EH (cell line): ENCODE data around the gene PTPN2.
"Not testable (repeated sequence)": the region's sequence is repeated elsewhere in the genome, so short reads cannot be mapped to it uniquely, and the experiment has no call there.

Experiments
- DNase-seq: peaks from one replicate; pipeline ENCODE4 v3.0.0-alpha.2; 2015; ENCODE audit warnings: low read depth

Gene PTPN2

DNA sequence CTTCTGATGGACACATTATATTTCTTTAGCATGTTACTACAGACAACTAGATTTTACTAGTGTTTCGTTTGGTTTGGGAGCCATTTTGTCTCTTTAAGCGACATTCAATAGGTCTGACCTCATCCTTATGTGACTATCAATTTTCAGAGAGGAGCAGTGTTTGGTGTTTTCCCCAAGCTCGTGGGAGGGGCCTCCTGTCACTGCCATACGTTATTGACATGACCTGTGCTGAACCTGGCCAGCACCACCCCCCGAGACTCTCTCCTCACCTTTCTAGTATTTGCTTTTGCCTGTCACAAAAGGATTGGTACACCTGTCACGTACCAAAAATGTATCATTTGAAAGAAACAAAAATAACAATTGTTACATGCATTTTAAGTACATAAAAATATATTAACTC, 111.9 kb downstream of the PTPN2 start:
- no peak for DNase-seq

DNA sequence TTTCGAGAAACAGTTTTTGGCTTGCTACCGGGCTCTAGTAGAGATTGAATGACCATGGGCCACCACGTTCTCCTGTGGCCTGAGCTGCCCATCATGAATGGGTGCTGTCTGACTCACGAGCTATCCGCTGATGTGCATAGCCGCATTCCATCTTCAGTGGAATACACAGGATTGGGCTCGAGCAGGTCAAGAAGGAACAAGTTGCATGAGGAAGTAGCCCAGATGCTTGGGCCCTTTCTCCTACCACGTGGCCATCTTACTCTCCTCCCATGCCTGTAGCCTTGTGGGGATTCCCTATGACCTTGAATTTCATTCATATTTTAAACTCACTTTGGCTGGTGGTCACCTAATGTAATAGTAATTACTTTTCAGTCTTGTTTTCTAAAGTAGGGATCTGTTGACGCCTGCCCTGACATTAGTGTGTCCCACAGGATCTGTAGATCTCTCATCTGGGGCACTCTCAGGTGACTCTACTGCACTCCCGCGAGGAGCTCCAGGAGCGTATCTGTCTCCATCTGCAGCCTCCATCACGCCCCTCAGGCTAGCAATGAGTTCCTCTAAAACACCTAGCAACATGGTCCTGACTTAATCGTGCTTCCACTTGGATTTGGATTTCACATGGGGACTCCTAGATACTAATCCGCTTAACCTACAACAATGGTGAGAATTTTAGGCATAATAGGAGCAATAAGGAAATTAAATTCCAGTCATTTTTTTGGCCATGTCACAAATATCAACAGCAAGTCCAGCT, 113.4 kb downstream of the PTPN2 start:
- DNase-seq: no peak

DNA sequence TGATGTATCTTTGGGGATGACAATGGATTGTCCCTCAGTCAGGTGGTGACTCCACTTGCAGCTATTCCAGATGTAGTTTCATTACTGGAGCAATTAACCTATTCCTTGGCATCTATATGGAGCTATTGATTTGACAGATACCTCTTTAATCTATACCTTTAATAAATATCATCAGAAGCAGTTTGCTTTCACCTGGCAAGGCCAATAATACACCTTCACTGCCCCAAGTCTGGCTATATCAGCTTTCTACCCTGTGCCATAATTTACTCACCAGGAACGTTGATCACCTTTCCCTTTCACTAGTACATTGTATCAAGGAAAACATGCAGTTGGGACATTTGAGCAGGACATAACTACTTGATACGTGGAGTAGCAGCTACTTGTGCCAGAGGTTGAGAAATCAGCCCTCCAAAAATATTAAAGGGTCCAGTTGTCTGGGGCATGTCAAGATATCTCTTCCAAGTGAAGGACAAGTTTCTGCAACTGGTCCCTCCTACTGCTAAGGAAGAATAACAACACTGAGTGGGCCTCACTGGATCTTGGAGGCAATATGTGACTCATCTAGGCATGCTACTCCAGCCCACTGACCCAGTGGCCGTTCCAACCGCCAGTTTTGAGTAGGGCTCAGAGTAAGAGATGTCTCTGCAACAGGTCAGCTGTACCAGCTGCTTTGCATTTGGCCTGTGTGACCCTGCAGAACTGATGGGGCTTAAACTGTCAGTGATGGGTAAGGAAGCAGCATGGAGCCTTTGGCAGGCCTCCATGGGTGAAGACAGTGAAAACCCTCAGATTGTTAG, 114.2 kb downstream of the PTPN2 start:
- DNase-seq: peak; percentile 15

DNA sequence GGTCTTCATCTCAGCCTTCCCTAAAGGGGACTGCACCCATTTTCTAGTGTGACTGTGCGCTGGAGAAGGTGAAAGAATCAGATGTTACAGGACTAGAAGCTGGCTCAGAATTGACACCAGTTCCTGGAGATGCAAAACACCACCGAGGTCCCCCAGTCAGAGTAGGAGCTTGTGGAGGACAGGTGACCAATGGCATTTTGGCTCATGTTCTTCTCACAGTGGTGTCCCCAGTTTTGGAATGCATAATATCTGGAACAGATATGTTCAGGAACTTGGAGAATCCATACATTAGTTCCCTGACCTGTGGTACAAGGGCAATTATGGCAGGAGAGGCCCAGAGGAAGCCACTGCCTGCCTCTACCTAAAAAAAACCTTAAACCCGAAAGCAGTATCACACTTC, 114.9 kb downstream of the PTPN2 start:
- no peak for DNase-seq

DNA sequence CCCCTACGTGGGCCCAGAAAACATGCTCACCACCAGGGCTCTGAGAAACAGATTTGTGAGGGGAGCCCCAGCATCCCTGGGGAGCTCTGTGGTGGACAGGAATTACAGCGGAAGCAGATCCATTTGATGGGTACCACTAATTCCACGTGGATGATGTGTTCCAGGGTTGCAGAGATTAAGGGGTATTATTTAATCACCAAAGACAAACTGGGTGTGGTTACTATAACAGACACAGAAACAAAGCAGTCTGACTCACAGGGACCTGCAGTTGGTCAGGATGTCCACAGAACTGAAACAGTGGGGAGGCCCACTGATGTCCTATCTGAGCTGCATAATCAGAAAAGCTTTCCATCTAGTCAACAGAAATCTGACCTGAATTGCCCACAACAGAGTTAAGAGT, 115.4 kb downstream of the PTPN2 start:
- DNase-seq: peak; percentile 31

DNA sequence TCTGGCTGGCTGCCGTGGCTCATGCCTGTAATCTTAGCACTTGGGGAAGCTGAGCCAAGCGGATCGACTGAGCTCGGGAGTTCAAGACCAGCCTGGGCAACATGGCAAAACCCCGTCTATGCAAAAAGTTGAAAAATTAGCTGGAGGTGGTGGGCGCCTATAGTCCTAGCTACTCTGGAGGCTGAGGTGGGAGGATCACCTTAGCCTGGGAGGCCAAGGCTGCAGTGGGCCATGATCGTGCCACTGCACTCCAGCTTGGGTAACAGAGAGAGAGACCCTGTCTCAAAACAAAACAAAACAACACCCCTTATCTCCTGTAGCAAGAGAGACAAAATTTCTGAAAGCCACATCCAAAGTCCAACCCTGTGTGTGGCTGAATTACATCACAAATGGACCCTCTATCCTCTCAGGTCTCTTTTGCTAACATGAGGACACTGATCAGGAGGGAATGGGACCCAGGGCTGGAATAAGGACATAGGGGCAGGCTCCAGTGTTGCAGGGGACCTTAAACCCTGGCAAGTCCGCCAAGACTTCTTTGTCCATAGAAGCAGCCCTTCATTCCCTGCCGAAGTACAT, 116.4 kb downstream of the PTPN2 start:
- no peak for DNase-seq

DNA sequence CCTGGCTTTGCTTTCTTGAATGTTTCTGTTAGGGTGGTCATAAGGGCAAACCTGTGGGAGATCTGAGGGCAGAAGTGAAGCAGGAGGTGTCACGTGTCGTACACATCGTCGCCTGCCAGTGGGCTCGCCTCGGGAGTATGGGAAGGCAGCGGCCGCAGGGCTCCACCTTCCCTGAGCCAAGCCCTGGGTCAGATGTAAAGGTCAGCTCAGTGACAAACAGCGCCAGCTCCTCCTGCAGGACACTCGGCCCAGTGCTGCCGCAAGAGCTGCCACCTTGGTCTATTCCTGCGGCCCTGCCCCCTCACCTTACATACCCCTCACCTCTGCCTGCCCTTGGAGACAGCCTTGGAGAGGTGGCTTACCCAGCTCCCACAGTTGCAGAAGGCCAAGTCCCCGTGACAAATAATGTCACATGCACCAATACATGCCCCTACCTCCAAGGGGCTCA, 117.0 kb downstream of the PTPN2 start:
- no peak for DNase-seq

DNA sequence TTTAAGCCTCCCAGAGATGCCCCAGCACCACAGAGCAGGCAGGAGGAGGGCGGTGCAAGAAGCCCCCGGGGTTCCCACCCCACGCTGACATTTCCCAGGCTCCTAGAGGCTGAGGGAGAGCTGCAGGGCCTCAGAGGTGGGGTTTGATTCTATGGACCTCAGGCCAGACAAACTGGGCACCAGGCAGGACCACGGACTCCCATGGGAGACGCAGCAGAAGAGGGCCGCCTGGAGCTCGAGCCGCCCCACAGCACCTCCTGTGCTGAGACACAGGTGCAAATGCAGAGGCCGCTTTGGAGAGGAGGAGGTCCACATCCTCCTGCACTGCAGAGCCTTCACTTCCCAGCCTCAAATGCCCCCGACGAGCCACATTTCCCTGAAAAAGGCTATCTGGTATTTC, 118.5 kb downstream of the PTPN2 start:
- no peak for DNase-seq

DNA sequence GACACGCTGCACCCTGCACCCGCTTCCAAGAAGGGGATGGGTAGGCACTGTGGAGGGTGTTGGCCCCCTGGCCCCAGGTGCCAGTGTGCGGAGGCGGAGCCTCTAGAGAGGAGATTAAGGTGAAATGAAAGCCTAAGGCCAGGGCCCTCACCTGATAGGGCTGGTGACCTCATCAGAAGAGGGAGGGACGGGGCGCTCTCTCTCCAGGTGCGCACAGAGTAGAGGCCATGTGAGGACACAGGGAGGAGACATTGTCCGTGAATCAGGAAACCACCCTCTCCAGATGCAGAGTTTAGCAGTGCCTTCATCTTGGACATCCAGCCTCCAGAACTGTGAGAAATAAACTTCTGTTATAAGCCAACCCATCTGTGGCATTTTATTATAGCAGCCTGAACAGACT, 118.9 kb downstream of the PTPN2 start:
- DNase-seq: no peak

DNA sequence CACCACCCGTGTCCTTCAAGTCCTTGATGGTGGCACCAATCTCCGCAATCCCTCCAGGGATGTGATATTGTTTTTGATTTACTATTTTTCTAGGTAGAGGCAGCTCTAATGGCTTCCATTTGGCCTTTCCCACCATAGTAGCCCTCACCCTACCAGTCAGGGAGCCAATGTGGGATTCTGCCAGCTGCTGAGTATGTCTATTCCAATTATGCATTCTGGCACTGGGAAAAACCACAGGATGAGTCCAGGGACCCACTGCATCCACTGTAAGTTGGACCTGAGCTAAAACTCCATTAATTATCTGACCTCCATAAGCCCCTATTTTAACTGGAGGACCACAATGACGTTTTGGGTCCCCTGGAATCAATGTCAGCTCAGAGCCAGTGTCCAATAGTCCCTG, 125.5 kb downstream of the PTPN2 start:
- DNase-seq: not testable (repeated sequence)

DNA sequence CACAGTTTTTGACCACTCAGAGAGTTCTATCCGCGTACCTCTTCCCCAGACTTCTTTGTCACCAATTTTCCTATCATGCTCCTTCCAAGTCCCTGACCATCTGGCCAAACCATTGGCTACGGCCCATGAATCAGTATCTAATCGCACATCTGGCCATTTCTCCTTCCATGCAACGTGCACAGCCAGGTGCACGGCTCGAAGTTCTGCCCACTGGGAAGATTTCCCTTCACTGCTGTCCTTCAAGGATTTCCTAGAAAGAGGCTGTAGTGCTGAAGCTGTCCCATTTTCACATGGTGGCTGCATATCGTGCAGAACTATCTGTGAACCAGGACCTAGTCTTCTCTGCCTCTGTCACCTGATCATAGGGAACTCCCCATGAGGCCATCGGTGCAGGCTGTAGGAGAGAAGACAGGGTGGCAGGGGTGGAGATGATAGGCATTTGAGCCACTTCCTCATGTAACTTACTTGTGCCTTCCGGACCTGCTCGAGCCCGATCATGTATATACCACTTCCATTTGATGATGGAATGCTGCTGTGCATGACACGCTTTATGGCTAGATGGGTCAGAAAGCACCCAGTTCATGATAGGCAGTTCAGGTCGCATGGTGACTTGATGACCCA, 127.3 kb downstream of the PTPN2 start:
- DNase-seq: not testable (repeated sequence)

DNA sequence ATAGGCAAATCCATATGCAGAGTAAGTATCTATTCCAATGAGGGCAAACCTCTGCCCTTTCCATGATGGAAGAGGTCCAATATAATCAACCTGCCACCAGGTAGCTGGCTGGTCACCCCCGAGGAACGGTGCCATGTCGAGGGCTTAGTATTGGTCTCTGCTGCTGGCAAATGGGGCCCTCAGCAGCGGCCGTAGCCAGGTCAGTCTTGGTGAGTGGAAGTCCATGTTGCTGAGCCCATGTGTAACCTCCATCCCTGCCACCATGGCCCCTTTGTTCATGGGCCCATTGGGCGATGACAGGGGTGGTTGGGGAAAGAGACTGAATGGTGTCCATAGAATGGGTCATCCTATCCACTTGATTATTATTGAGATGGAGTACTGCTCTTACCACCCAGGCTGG, 128.4 kb downstream of the PTPN2 start:
- not testable (repeated sequence) for DNase-seq

DNA sequence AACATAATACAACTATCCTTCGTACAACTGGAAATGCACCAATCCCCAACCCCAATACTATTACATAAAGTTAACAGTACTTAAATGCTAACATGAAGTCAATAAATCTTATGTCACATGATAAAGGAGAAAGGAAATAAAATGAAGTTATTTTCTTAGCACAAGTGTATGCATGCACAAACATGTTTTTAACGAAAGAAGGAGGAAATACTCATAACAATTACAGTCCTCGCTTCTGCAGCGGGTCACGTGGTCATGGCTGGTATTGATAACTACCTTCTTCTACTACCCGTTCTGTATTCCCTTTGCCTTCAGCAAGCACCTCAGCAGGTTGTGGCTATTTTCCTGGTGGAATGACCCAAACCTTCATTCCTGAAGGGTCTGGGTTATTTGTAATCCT, 129.5 kb downstream of the PTPN2 start:
- DNase-seq: no peak

DNA sequence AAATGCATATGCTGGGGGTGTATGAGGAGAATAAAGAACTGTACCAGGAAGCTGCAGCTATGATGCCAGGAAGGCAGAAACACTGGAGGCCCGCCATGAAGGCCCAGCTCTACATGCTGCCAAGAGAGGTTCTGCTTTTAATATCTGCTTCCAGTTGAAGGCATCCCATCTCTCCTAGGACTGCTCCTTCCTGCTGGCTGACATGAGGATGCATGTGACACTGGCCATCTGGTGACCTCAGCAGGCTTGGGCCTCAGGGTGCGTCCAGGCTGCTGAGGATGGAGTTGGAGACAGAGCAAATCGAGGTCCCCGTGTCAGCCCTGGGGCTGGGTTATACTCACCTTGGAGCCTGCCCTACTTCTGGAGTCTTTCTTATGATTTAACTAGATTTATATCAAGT, 132.1 kb downstream of the PTPN2 start:
- DNase-seq: no peak

DNA sequence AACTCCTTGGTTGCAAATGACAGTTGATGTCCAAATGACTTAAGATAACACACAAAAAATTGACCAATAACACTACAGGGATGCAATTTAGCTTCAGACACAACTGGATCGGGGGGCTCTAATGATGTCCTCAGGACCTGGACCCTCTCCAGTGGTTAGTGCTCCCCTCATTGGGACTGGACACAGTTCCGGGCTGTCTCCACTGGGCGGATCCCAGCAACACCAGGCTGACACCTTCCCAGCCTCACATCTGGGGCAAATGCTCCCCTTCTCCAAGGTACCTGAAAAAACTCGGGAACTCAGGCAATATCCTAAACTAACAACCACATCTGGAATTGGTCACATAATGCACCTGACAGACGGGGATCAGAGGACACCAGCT, 132.5 kb downstream of the PTPN2 start:
- no peak for DNase-seq

DNA sequence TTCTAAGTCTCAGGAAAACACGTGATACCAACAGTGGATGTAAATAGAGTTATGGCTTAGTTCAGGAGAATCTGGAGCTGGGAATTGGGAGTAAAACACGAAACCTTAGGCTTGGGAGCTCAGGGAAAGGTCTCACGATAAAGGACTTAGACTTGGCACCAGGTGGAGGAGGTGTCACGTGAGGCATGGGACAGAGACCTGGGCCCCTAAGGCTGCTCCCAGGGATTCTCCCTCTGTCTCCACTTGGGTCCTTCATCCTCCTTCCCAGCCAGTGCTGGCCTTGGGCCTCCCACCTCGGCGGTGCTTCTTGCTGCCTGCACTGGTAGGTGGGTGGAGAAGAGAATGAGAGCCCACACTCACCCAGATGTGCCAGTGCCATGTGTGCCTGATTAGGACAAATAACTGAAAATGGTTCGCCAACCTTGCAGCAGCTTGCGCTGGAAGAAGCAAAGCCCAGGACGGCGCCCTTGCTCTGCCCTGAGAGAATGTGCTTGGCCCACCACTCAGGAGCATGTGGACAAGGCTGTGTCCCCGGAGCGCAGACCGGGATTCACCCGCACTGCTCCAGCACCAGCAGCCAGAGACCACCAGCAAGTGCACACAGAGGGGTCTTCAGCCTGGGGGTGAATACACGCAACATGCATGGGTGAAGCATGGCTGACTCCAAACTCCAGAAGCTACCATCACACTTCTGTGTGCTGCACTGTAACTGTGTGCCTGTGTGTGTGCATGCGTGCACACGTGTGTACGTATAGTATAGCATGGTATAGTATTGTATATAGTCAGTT, 133.1 kb downstream of the PTPN2 start:
- DNase-seq: no peak

DNA sequence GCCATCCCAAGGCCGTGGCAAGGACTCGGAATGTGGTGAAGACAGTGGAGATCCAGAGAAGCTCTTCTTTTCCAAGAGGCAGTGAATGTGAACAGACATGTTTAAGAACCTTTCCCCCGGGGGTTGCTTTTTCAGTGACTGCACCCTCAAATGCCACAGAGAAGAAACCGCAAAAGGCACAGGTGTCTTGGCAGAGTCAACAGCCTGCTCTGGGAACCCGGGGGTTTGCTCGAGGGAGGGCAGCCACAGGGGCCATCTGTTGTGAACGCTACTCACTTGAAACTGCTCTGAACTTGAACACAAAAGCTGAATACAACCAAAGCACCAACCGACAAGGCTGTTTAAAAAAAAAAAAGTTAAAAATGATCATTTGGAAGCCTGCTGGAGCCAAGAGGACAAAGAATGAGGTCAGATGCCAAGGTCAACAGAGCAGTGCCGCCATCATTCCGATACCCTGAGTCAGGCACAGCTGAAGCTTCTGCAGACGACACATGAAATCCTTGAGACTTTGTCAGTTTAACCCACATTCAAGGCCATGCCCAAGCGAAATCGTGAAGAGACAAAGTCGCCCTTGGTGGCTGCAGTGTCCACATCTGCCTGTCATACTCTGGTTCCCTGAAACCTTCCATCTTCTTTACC, 133.8 kb downstream of the PTPN2 start:
- peak; percentile 56 for DNase-seq

DNA sequence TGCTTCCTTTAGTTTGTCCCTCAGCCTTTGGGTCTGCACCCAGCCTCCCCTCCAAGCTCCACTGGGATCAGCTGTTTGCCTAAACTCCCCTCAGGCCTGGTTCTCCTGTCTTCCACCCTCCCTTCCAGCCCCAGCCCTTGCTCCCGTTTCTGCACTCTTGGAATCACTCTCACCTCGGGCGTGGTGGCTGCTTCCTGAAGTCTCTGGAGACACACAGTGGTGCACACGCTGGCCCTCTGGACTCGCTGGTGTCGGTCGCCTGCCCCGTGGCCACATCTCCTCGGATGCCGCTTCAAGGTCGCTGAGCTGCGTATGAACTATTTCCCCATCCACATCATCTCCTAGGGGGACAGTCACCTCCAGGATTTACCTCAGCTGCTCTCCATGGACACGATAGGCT, 134.9 kb downstream of the PTPN2 start:
- DNase-seq: no peak

DNA sequence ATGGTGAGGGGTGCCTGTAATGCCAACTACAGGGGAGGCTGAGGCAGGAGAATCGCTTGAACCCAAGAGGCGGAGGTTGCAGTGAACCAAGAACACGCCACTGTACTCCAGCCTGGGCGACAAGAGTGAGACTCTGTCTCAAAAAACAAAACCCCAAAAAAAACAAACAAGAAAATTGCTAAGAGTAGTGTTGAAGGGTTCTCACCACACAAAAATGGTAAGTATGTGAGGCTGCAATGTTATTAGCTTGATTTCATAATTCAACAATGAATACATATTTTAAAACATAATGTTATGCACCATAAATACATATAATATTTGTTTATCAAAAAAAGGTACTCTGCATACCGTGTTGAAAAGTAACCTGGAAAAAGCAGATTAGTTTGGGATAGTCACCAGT, 135.4 kb downstream of the PTPN2 start:
- peak; percentile 35 for DNase-seq

DNA sequence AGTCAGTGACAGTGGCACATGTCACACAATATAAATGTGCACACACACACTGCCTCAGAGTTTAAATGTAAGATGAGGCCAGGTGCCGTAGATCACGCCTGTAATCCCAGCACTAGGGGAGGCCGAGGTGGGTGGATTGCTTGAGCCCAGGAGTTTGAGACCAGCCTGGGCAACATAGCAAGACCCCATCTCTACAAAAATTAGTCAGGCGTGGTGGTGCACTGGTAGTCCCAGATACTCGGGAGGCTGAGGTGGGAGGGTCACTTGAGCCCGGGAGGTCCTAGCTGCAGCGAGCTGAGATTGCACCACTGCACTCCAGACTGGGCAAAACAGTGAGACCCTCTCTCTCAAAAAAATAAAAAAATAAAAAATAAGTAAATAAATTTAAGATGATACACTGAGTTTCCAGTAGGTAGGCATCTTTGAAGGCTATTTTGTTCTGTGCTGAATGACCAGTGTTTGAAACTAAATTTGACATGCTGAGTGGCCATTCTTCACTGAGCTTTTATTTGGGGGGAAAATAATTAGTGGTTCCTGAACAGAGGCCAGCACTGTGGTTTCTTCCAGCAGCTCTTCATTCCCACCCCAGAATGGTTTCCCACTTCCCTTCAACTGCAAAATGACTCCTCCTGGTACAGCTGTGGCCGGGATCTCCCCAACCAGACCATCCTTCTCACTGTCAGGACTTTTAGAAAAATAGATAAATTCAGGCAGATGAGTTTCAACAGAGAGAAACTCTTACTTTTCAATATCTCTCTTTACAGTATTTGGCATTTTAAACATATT, 136.3 kb downstream of the PTPN2 start:
- peak; percentile 63 for DNase-seq
